Heart left ventricle (tissue), 13 donors: ENCODE measurements around the gene IGFBP5.

ENCODE experiments used
- CTCF ChIP-seq, 12 donors: fragments of 200-600 bp; sonication (generic) in 4 of 12; IDR thresholded peaks; one replicate each; pipeline versions ENCODE4 v1.5.0 to v1.8.0; 2018 to 2022; ENCODE audit warnings: antibody characterized with exemption in 12 of 12, mild to moderate bottlenecking in 5 of 12
- POLR2A ChIP-seq, 2 donors: fragments of 450-650 bp; IDR thresholded peaks; one replicate each; pipeline ENCODE4 v1.6.1; 2017; ENCODE audit warnings: antibody characterized with exemption in 2 of 2, mild to moderate bottlenecking in 2 of 2, moderate library complexity in 2 of 2
- donor health status: ischemic (EF 13 %, LVEDD 7.1; RV severe dilation, severe dysfunction).
- donor health status: DM: no; HTN: yes; CAD: no.
- donor health status: DM: no; HTN: no; CAD: no.
- donor health status: ischemic (EF 25% LVEDD 6.9; RV normal size, moderate dysfunction).
- donor health status: ischemic (EF 25% LVEDD 5.7; RV mildly dilated, moderate dysfunction).
- donor health status: ischemic (EF 35%, LVEDD 5.7; RV mildly dilated, moderate dysfunction).
- donor health status: nonischemic (EF 11% LVEDD 7.7; RV severe dilation, severe dysfunction).
- donor health status: DM: yes; HTN: yes; CAD: no.
- donor health status: PGD.
- donor health status: ischemic (EF 29% LVEDD 5.4; RV normal size, mild dysfunction).
- donor health status: nonischemic (EF 23%, LVEDD 6.1; RV moderate dilation, normal function).

DNA sequence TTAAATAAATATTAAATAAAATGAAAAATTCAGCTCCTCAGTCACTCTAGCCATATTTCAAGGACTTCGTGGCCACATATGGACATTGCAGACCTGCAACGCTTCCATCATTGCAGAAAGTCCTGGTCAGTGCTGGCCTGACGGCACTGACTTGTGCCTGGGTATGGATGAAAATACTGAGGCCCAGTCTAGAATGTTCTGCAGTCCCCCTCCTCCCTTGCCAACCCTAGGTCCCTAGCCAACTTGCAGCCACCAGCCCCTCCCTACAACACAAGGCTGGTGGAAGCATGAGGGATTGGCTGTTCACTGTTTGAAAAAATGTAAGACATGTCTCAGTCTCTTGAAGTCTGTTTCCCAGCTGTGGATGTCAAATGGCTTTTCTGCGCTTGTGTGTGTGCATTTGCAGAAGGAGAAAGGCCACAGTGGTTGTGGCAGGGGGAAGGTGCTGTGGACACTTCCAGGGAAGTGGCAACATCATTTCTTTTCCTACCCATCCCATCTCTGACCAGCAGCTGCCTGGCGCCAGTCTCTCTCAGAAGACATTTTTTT, 9.9 kb downstream of the IGFBP5 start:
- TF ChIP-seq CTCF (IDR thresholded peaks at IDR 0.05) (no peak), POLR2A (IDR thresholded peaks at IDR 0.05) (no peak)
